Ecto neural progenitor cell (in vitro differentiated cells): Measurements from ENCODE around the gene SNF8.

ENCODE experiments used
- DNase-seq: peaks from one replicate; pipeline ENCODE4 v3.0.0-alpha.2; 2018; ENCODE audit warnings: low spot score

SNF8 gene

DNA sequence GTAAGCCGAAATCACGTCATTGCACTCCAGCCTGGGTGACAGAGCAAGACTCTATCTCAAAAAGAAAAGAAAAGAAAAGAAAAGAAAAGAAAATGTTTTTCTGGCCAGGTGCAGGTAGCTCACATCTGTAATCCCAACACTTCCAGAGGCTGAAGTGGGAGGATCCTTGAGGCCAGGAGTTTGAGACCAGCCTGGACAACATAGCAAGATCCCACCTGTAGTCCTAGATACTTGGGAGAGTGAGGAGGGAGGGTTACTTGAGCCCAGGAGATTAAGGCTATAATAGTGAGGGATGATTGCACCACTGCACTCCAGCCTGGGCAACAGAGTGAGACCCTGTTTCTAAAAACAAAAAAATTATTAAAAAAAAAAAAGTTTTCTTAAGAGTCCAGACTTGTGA is 54.6 kb downstream of the SNF8 start:
- no peak for DNase-seq

DNA sequence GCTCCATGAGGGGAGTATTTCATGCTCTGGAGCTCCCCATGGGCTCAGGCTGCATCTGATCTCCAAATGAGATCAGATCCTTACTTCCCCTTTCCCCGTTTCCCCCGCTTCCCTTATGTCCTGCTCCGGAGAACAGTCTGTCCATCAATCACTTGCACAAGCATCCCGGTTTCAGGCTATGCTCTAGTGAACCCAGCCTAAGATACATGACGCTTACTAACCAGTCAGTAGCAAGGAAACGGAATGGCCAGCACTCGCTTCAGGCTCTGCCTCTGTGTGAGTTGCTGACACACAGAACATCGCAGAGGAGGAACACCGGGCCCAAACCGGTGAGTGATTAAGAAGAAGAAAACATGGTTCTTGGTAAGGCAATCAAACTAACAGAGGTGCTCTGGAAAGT is 61.5 kb downstream of the SNF8 start:
- no peak for DNase-seq

DNA sequence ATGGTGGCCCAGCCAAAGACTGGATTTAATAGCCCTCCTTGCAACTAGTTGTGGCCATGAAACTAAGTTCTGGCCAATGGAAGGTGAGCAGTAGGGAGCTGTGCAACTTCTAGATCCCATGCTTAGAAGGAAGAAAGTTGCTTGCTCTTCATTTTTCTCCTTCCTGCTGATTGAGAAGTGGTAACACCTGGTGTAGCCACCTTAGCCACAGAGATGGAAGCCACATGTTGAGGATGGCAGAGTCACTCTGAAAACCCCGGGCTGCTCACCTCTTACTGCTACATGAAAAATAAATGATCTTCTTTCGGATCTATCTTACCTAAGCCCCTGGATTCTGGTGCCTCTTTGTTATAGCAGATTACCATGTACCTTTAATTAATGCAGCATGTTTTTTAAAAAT is 62.4 kb downstream of the SNF8 start:
- no peak for DNase-seq
